Smooth muscle cell (in vitro differentiated cells): ENCODE data around the gene MLYCD. TPM values are rescaled to one million over a fixed set of nuclear protein-coding genes. Genes with fewer than 3 reads are reported as not detected.
A peak's percentile ranks its signal among the peaks of the same experiment; 100 is the strongest.

Source experiments
- DNase-seq: peaks from one replicate; lab custom pipeline; 2025; ENCODE audit not compliant: unreplicated experiment; lab: John Stamatoyannopoulos, UW
- H2AFZ ChIP-seq: fragments of 200-600 bp; sonication (generic); 2 replicates; pipeline ENCODE4 v1.6.0; 2016; ENCODE audit warnings: antibody characterized with exemption, low read depth, mild to moderate bottlenecking
- H3F3A ChIP-seq: fragments of 200-600 bp; sonication (generic); 2 replicates; pipeline ENCODE4 v1.6.0; 2017; ENCODE audit warnings: antibody characterized with exemption, low read depth
- H3K27ac ChIP-seq: fragments of 200-600 bp; sonication (generic); 2 replicates; pipeline ENCODE4 v1.5.1; 2016; ENCODE audit warnings: low read depth, mild to moderate bottlenecking
- H3K27me3 ChIP-seq: fragments of 200-600 bp; sonication (generic); 2 replicates; pipeline ENCODE4 v1.6.1; 2016; ENCODE audit warnings: low read depth, mild to moderate bottlenecking
- H3K36me3 ChIP-seq: fragments of 200-600 bp; sonication (generic); 2 replicates; pipeline ENCODE4 v1.5.1; 2016; ENCODE audit warnings: low read depth
- H3K4me1 ChIP-seq: fragments of 200-600 bp; sonication (generic); 2 replicates; pipeline ENCODE4 v1.5.1; 2016; ENCODE audit warnings: low read depth
- H3K4me2 ChIP-seq: fragments of 200-600 bp; sonication (generic); 2 replicates; pipeline ENCODE4 v1.6.0; 2016; ENCODE audit warnings: mild to moderate bottlenecking
- H3K4me3 ChIP-seq: fragments of 200-600 bp; sonication (generic); 2 replicates; pipeline ENCODE4 v1.5.1; 2016; ENCODE audit warnings: mild to moderate bottlenecking
- H3K79me2 ChIP-seq: fragments of 200-600 bp; sonication (generic); 2 replicates; pipeline ENCODE4 v1.6.0; 2016; ENCODE audit warnings: low read depth, mild to moderate bottlenecking
- H3K9ac ChIP-seq: fragments of 200-600 bp; sonication (generic); 2 replicates; pipeline ENCODE4 v1.6.0; 2016; ENCODE audit warnings: low read depth
- H3K9me3 ChIP-seq: fragments of 200-600 bp; sonication (generic); replicated peaks from 2 replicates; pipeline ENCODE4 v1.5.1; 2016; ENCODE audit warnings: low read depth
- H4K20me1 ChIP-seq: fragments of 200-600 bp; sonication (generic); 2 replicates; pipeline ENCODE4 v1.6.0; 2016; ENCODE audit warnings: low read depth
- WGBS: methylation state at CpG from one replicate; pipeline ENCODE4 v1.1.7; 2016; ENCODE audit warnings: low lambda C conversion rate; 5-methylcytosine and 5-hydroxymethylcytosine counted together
- polyA plus RNA-seq: library from polyadenylated mRNA; unstranded; fragments of >200 nt; fragmentation: Nextera tagmentation; extraction: Ambion mirVana; gene quantifications from 2 replicates; pipeline ENCODE4 v1.2.1, GENCODE V29; 2016
- total RNA-seq: library from RNA; depleted of rRNA; stranded (reverse); fragments of >200 nt; gene quantifications from 2 replicates; pipeline ENCODE4 v1.2.3, GENCODE V29; 2014
- TF ChIP-seq, protein P1 (sequence below): fragments of 200-600 bp; sonication (generic); IDR thresholded peaks from 2 replicates; pipeline ENCODE4 v1.5.1; 2017; ENCODE audit warnings: borderline replicate concordance, mild to moderate bottlenecking, antibody characterized with exemption; ENCODE audit not compliant: insufficient read depth, poor library complexity, severe bottlenecking

Gene MLYCD
- total and polyA plus RNA-seq, 2 experiments from 2014 or later: 1.2 to 1.6 TPM

DNA sequence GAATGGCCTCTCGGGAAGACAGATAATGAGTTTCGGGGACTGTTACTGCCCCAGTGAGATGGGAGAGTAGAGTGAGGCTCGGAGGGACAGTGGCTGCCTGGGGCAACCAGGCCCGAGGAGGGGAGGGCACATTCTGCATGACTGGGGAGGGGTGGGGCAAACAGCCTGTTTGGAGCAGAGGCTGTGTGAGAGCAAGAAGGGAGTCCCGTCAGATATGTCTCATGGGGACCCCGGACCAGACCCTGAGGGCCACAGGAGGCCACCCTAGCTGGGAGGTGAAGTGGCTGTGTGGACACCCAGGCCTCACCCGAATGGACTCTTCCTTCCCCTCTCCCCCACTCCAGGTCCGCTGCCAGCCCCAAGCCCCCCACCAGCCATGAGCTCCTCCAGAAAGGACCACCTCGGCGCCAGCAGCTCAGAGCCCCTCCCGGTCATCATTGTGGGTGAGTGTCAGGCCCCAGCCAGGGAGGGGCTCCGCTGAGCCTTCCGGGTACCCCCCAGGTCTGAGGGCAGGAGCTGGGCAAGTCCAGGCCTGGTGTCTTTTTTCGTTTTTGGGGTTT lies 58.5 kb downstream of the MLYCD start:
- H3K4me2 ChIP-seq: no peak overlapping the region
- 97% methylated on average over 11 of the region's 14 CpGs for WGBS
- no peaks in the 10 kb centered on the region for H3K79me2 ChIP-seq
- H3K27me3 ChIP-seq: no peaks in the 10 kb centered on the region
- peaks cover 8% of the 10 kb centered on the region for H3K4me1 ChIP-seq
- H3K4me3 ChIP-seq: no peak overlapping the region
- no peak overlapping the region for H3K9ac ChIP-seq
- no peak overlapping the region for H2AFZ ChIP-seq
- H3K9me3 ChIP-seq: no peaks in the 10 kb centered on the region
- TF ChIP-seq, protein P1, sequence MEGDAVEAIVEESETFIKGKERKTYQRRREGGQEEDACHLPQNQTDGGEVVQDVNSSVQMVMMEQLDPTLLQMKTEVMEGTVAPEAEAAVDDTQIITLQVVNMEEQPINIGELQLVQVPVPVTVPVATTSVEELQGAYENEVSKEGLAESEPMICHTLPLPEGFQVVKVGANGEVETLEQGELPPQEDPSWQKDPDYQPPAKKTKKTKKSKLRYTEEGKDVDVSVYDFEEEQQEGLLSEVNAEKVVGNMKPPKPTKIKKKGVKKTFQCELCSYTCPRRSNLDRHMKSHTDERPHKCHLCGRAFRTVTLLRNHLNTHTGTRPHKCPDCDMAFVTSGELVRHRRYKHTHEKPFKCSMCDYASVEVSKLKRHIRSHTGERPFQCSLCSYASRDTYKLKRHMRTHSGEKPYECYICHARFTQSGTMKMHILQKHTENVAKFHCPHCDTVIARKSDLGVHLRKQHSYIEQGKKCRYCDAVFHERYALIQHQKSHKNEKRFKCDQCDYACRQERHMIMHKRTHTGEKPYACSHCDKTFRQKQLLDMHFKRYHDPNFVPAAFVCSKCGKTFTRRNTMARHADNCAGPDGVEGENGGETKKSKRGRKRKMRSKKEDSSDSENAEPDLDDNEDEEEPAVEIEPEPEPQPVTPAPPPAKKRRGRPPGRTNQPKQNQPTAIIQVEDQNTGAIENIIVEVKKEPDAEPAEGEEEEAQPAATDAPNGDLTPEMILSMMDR: no peak
- no peaks in the 10 kb centered on the region for H3K36me3 ChIP-seq
- H3K27ac ChIP-seq: no peak overlapping the region
- H3F3A ChIP-seq: no peaks in the 10 kb centered on the region
- peaks cover 6% of the 10 kb centered on the region for H4K20me1 ChIP-seq
- DNase-seq: no peak

GRCh38 chr16:83958137-83958845 lies 59.4 kb downstream of the MLYCD start:
- Histone ChIP-seq H3K27ac (no peak overlapping the region), H3K27me3 (no peaks in the 10 kb centered on the region), H3K4me3 (no peak overlapping the region), H2AFZ (no peak overlapping the region), H3F3A (no peaks in the 10 kb centered on the region), H4K20me1 (peaks cover 6% of the 10 kb centered on the region), H3K4me2 (no peak overlapping the region), H3K36me3 (no peaks in the 10 kb centered on the region), H3K9ac (no peak overlapping the region), H3K79me2 (no peaks in the 10 kb centered on the region), H3K9me3 (no peaks in the 10 kb centered on the region), H3K4me1 (peaks cover 8% of the 10 kb centered on the region)
- WGBS: 63% methylated on average over 21 of the region's 21 CpGs
- DNase-seq: no peak
- TF ChIP-seq, protein P1: no peak

DNA sequence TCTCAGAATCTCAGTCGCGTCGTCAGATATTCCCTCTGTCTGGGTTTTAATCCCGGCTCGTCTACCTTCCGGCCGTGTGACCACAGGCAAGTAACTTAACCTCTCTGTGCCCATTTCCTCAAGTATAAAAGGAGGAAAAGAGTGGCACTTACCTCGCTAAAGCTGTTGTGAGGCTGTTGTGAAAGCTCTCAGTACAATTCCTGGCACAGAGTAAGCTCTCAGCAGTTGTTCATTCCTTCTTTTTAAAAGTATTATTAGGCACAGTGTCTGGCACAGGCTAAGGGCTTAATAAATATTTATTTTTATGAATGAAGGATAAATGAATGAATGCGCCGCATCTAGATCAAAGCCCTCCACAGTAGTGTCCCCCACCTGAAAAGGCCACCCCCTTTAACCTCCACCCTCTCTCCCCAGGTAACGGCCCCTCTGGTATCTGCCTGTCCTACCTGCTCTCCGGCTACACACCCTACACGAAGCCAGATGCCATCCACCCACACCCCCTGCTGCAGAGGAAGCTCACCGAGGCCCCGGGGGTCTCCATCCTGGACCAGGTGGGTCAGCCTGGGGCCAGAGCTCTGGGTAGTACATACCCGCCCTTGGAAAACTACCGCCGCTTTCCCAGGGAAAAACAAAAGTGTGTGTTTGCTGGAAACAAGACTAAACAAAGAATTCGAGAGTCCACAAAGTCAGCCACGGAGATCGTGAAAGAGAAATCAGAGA lies 60.1 kb downstream of the MLYCD start:
- Histone ChIP-seq H3K27me3 (no peaks in the 10 kb centered on the region), H3K9me3 (no peaks in the 10 kb centered on the region), H3K79me2 (no peaks in the 10 kb centered on the region), H2AFZ (no peak overlapping the region), H3K4me1 (peaks cover 2% of the 10 kb centered on the region), H3K36me3 (no peaks in the 10 kb centered on the region), H3K4me2 (no peak overlapping the region), H3K27ac (no peak overlapping the region), H3K9ac (peak overlapping the region; percentile 9), H3K4me3 (no peak overlapping the region), H3F3A (no peaks in the 10 kb centered on the region), H4K20me1 (peaks cover 6% of the 10 kb centered on the region)
- TF ChIP-seq, protein P1: no peak
- DNase-seq: no peak
- WGBS: 75% methylated on average over 21 of the region's 21 CpGs
